Neural progenitor cell (in vitro differentiated cells): Measurements from ENCODE around the gene ARID3A. TPM values are rescaled to one million over a fixed set of nuclear protein-coding genes. Genes with fewer than 3 reads are reported as not detected.
"Not testable (repeated sequence)": the region's sequence is repeated elsewhere in the genome, so short reads cannot be mapped to it uniquely, and the experiment has no call there.

Experiments
- DNase-seq: peaks from one replicate; pipeline ENCODE4 v3.0.0-alpha.2; 2016; ENCODE audit warnings: low spot score
- H2AFZ ChIP-seq: fragments of 200-600 bp; sonication (generic); replicated peaks from 2 replicates; pipeline ENCODE4 v1.6.1; 2016; ENCODE audit warnings: antibody characterized with exemption
- H3F3A ChIP-seq: fragments of 200-600 bp; sonication (generic); 2 replicates; pipeline ENCODE4 v1.6.1; 2016; ENCODE audit warnings: antibody characterized with exemption, low read depth
- H3K27ac ChIP-seq: fragments of 200-600 bp; sonication (generic); 2 replicates; pipeline ENCODE4 v1.5.1; 2016; ENCODE audit warnings: mild to moderate bottlenecking
- H3K27me3 ChIP-seq: fragments of 200-600 bp; sonication (generic); 2 replicates; pipeline ENCODE4 v1.6.1; 2016; ENCODE audit warnings: mild to moderate bottlenecking, moderate library complexity
- H3K36me3 ChIP-seq: fragments of 200-600 bp; sonication (generic); 2 replicates; pipeline ENCODE4 v1.5.1; 2016
- H3K4me1 ChIP-seq: fragments of 200-600 bp; sonication (generic); 2 replicates; pipeline ENCODE4 v1.6.1; 2016; ENCODE audit warnings: mixed run types
- H3K4me2 ChIP-seq: fragments of 200-600 bp; sonication (generic); 2 replicates; pipeline ENCODE4 v1.6.1; 2016
- H3K4me3 ChIP-seq: fragments of 200-600 bp; sonication (generic); 2 replicates; pipeline ENCODE4 v1.5.1; 2016
- H3K79me2 ChIP-seq: fragments of 200-600 bp; sonication (generic); 2 replicates; pipeline ENCODE4 v1.6.1; 2016; ENCODE audit warnings: low read depth
- H3K9ac ChIP-seq: fragments of 200-600 bp; sonication (generic); 2 replicates; pipeline ENCODE4 v1.6.1; 2016
- H3K9me3 ChIP-seq: fragments of 200-600 bp; sonication (generic); 2 replicates; pipeline ENCODE4 v1.5.1; 2016; ENCODE audit warnings: low read depth
- H4K20me1 ChIP-seq: fragments of 200-600 bp; sonication (generic); 2 replicates; pipeline ENCODE4 v1.6.1; 2016; ENCODE audit warnings: low read depth
- H3K27ac Mint-ChIP-seq: 3 replicates; pipeline ENCODE4 v1.8.0; 2021; ENCODE audit warnings: mixed read lengths
- H3K27me3 Mint-ChIP-seq: 2 replicates; pipeline ENCODE4 v1.8.0; 2022; ENCODE audit warnings: low read depth, mild to moderate bottlenecking, inconsistent platforms, moderate library complexity, mixed read lengths; ENCODE audit not compliant: insufficient read depth
- H3K36me3 Mint-ChIP-seq: 3 replicates; pipeline ENCODE4 v1.8.0; 2021; ENCODE audit warnings: mixed read lengths
- H3K4me1 Mint-ChIP-seq: 3 replicates; pipeline ENCODE4 v1.8.0; 2021; ENCODE audit warnings: mixed read lengths
- H3K4me3 Mint-ChIP-seq: 3 replicates; pipeline ENCODE4 v1.8.0; 2021; ENCODE audit warnings: mild to moderate bottlenecking, moderate library complexity, mixed read lengths
- H3K9me3 Mint-ChIP-seq: 3 replicates; pipeline ENCODE4 v1.8.0; 2020; ENCODE audit warnings: mixed read lengths
- EZH2 ChIP-seq: fragments of 200-600 bp; sonication (generic); IDR thresholded peaks from 2 replicates; pipeline ENCODE4 v1.6.1; 2017; ENCODE audit warnings: antibody characterized with exemption, mild to moderate bottlenecking, moderate library complexity
- EZH2phosphoT487 ChIP-seq: fragments of 200-600 bp; sonication (generic); IDR thresholded peaks from 2 replicates; pipeline ENCODE4 v1.6.1; 2017; ENCODE audit warnings: antibody characterized with exemption
- total RNA-seq: library from RNA; depleted of rRNA; stranded (reverse); fragments of >200 nt; gene quantifications from 2 replicates; pipeline ENCODE4 v1.2.3, GENCODE V29; 2015; ENCODE audit warnings: low replicate concordance
- TF ChIP-seq, protein P1 (sequence below): fragments of 200-600 bp; sonication (generic); IDR thresholded peaks from 2 replicates; pipeline ENCODE4 v1.5.1; 2017; ENCODE audit warnings: antibody characterized with exemption, mild to moderate bottlenecking

ARID3A gene
- total RNA-seq, 1 donor from 2014 or later: 25.5 TPM

DNA sequence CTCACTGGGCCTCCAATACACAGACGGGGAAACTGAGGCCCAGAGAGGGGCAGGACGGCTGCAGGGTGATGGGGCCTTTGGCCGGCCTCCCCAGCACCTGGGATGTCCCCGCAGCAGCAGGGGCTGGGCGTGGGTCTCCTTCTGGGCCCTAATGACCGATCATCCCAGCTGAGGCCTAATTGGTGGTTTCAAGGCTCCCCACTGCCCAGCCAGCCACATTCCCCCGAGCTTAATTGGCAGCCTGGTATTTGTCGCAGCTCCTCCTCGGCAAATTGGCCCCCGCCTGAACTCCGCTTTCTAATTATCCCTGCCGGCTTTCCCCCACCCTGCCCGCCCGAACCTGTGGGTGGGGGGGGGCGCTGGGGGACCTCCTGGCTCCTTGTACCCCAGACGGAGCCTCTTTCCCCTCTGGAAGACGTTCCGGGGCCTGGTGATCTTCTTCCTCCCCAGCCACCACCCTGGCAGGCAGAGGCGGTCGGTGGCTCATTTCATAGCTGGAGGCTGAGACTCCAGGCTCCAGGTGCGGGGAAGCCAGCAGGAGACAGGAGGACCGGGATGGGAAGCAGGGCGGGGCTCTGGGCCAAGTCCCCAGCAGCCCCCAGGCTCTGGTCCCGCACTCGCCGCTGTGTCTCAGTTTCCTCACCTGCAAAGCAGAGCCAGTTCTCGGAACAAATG, 31.1 kb downstream of the ARID3A start:
- DNase-seq: peak; percentile 91
- H3F3A ChIP-seq: peaks cover 30% of the 10 kb centered on the region
- H3K9me3 Mint-ChIP-seq: no peaks in the 10 kb centered on the region
- peaks cover 4% of the 10 kb centered on the region for H3K36me3 Mint-ChIP-seq
- H3K27ac Mint-ChIP-seq: peak overlapping the region; percentile 60
- peak overlapping the region; percentile 27 for H3K4me3 Mint-ChIP-seq
- peaks cover 77% of the 10 kb centered on the region for H3K79me2 ChIP-seq
- H2AFZ ChIP-seq: no peak overlapping the region
- peak overlapping the region; percentile 98 for H3K27ac ChIP-seq
- no peak overlapping the region for H3K4me3 ChIP-seq
- peaks cover 2% of the 10 kb centered on the region for H3K27me3 Mint-ChIP-seq
- no peak overlapping the region for H3K9ac ChIP-seq
- H3K4me2 ChIP-seq: peak overlapping the region; percentile 62
- peaks cover 47% of the 10 kb centered on the region for H3K4me1 ChIP-seq
- H3K27me3 ChIP-seq: no peaks in the 10 kb centered on the region
- H3K4me1 Mint-ChIP-seq: peaks cover 45% of the 10 kb centered on the region
- peaks cover 53% of the 10 kb centered on the region for H4K20me1 ChIP-seq
- no peaks in the 10 kb centered on the region for H3K9me3 ChIP-seq
- H3K36me3 ChIP-seq: no peaks in the 10 kb centered on the region
- TF ChIP-seq EZH2phosphoT487: no peak
- TF ChIP-seq, protein P1, sequence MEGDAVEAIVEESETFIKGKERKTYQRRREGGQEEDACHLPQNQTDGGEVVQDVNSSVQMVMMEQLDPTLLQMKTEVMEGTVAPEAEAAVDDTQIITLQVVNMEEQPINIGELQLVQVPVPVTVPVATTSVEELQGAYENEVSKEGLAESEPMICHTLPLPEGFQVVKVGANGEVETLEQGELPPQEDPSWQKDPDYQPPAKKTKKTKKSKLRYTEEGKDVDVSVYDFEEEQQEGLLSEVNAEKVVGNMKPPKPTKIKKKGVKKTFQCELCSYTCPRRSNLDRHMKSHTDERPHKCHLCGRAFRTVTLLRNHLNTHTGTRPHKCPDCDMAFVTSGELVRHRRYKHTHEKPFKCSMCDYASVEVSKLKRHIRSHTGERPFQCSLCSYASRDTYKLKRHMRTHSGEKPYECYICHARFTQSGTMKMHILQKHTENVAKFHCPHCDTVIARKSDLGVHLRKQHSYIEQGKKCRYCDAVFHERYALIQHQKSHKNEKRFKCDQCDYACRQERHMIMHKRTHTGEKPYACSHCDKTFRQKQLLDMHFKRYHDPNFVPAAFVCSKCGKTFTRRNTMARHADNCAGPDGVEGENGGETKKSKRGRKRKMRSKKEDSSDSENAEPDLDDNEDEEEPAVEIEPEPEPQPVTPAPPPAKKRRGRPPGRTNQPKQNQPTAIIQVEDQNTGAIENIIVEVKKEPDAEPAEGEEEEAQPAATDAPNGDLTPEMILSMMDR: no peak
- TF ChIP-seq EZH2: no peak

DNA sequence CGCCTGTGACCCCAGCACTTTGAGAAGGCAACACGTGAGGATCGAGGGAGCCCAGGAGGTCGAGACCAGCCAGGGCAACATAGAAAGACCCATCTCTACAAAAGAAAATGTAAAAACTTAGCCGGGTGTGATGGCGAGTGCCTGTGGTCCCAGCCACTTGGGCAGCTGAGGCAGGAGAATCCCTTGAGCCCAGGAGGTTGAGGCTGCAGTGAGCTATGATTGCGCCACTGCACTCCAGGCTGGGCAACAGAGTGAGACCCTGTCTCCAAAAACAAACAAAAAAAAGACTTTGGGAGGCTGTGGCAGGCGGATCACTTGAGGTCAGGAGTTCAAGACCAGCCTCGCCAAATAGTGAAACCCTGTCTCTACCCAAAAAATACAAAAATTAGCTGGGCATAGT, 31.7 kb downstream of the ARID3A start:
- not testable (repeated sequence) for H3K9me3 Mint-ChIP-seq, H3K27me3 Mint-ChIP-seq, H3K9ac ChIP-seq, H3K36me3 ChIP-seq, H3K9me3 ChIP-seq, H3K36me3 Mint-ChIP-seq, H3K27me3 ChIP-seq, H3K4me3 ChIP-seq, DNase-seq, H2AFZ ChIP-seq
- Mint-ChIP-seq H3K27ac (peak overlapping the region; percentile 60), H3K4me3 (peak overlapping the region; percentile 27), H3K4me1 (peaks cover 48% of the 10 kb centered on the region)
- Histone ChIP-seq H3K4me1 (peaks cover 45% of the 10 kb centered on the region), H3K27ac (peak overlapping the region; percentile 98), H3K79me2 (peaks cover 70% of the 10 kb centered on the region), H4K20me1 (peaks cover 46% of the 10 kb centered on the region), H3F3A (peaks cover 30% of the 10 kb centered on the region), H3K4me2 (peak overlapping the region; percentile 62)

DNA sequence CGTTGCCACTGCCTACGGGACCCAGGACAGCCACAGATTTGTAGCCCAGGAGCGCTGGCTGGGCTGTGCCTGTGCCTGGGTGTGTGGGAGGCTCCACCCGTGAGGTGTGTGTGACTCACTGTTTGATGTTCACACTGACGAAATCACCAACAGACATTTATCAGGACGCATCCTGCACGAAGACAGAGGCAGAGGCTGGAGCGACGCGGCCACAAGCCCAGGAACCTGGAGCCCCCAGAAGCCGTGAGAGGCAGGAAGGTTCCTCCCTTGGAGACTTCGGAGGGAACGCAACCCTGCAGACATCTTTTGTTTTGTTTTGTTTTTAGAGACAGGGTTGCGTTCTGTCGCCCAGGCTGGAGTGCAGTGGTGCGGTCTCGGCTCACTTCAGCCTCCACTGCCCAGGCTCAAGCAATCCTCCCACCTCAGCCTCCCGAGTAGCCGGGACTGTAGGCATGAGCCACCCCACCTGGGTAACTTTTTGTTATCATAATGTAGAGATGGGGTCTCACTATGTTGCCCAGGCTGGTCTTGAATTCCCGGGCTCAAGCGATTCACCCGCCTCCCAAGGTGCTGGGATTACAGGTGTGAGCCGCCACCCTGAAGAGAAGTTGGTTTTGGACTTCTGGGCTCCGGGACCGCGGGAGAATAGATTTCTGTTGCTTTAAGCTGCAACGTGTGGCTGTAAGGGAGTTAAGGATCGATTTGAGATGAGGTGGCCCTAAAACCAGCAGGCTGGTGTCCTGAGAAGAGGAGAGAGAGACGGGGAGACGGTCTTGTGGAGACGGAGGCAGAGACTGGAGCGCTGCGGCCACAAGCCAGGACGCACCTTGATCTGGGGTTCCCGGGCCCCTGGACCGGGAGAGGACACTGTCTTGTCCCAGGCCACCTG, 33.4 kb downstream of the ARID3A start:
- peaks cover 53% of the 10 kb centered on the region for H3K79me2 ChIP-seq
- Mint-ChIP-seq H3K4me1 (peaks cover 40% of the 10 kb centered on the region), H3K36me3 (peaks cover 8% of the 10 kb centered on the region), H3K4me3 (peak overlapping the region; percentile 46), H3K27me3 (peaks cover 4% of the 10 kb centered on the region), H3K9me3 (no peaks in the 10 kb centered on the region), H3K27ac (peak overlapping the region; percentile 79)
- H3K9ac ChIP-seq: no peak overlapping the region
- H3K4me1 ChIP-seq: peaks cover 29% of the 10 kb centered on the region
- H3K4me3 ChIP-seq: no peak overlapping the region
- TF ChIP-seq, protein P1: no peak
- TF ChIP-seq EZH2phosphoT487: no peak
- TF ChIP-seq EZH2: no peak
- H4K20me1 ChIP-seq: peaks cover 29% of the 10 kb centered on the region
- H2AFZ ChIP-seq: no peak overlapping the region
- no peak overlapping the region for H3K4me2 ChIP-seq
- H3K9me3 ChIP-seq: no peaks in the 10 kb centered on the region
- no peaks in the 10 kb centered on the region for H3K36me3 ChIP-seq
- peak overlapping the region; percentile 8 for H3K27ac ChIP-seq
- H3F3A ChIP-seq: peaks cover 27% of the 10 kb centered on the region
- H3K27me3 ChIP-seq: no peaks in the 10 kb centered on the region
- DNase-seq: no peak
